ENCODE results near the gene MAVS.

The MAVS gene

DNA sequence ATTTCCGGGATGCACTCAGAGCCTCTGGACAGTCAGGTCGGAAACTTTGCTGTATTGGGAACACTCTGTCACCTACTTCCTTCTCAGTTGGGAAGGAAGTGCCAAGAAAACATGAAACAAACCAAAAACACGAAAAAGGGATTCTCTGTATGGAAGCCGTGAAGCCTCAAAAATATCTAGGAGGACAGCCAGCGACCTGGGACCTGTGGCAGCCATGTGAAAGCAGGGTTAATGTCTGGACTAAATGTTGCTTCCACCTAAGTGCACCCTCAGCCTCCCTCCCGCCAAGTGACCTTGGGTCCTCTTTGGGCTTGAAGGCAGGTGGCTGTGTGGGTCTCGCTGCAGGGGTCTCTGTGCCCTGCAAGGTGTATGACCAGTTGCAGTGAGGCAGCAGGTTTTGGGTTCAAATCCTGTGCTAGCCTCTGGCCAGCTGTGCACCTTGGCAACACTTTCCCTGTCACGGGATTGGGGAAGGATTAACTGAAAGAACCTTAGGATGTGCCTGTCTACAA, 851 bp downstream of the MAVS start:
- no peak for FAIRE-seq
- no peak for DNase-seq (ENCODE audit: insufficient read length, low spot score)

- DNase-seq (ENCODE audit: insufficient read length, low spot score) (no peak), FAIRE-seq (no peak)
These were observed 1.9 kb downstream of the MAVS start for GRCh38 chr20:3848565-3848964.

GRCh38 chr20:3854462-3854871, 7.8 kb downstream of the MAVS start:
- DNase-seq (ENCODE audit: insufficient read length, low spot score) (no peak), FAIRE-seq (no peak)

GRCh38 chr20:3857405-3857804, 10.8 kb downstream of the MAVS start:
- FAIRE-seq, result no peak
- no peak for DNase-seq (ENCODE audit: insufficient read length, low spot score)

GRCh38 chr20:3858689-3859088, 12.1 kb downstream of the MAVS start:
- FAIRE-seq (no peak), DNase-seq (ENCODE audit: insufficient read length, low spot score) (no peak)

DNA sequence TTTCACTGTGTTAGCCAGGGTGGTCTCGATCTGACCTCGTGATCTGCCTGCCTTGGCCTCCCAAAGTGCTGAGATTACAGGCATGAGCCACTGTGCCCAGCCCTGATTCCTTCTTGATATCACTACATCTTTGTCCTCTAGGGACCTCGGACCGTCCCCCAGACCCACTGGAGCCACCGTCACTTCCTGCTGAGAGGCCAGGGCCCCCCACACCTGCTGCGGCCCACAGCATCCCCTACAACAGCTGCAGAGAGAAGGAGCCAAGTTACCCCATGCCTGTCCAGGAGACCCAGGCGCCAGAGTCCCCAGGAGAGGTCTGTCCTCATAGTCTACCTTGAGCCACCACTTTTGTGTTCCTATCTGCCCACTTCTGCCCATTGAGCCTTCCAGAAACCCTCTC, 14.6 kb downstream of the MAVS start:
- DNase-seq (ENCODE audit: insufficient read length, low spot score) (no peak), FAIRE-seq (no peak)

DNA sequence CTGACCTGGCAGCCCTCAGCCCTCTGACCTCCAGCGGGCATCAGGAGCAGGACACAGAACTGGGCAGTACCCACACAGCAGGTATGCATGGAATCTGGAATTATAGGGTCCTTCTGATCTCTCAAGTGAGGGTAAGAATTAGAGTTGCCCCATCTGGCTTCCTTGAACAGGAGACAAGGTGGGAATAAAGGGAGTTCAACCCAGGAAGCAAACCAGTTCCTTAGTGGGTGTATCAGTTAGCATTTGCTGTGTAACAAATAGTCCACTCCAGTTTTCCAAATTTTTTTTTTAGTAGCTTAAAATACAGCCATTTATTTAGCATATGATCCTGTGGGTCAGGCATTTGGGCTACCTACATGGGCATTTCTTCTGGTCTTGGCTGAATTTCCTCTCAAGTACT, 15.7 kb downstream of the MAVS start:
- no peak for FAIRE-seq
- no peak for DNase-seq (ENCODE audit: insufficient read length, low spot score)

DNA sequence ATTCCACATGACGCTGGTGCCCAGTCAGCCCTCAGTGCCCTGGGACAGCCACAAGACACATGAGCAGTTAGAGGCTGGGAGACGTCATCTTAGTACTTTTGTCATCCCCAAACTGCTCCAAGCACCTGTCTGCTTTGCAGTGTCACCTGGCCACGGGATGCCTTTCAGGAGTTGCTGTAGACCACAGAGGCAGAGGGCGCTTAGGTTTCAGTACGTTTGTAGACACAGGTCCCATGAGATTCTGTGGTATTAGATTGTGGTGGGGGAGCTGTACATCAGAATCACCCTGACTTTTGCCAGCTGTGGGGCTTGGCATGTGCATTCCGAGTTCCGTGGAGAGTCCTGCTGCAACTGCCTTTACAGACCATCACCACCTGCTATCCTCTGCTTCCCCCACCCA, 16.7 kb downstream of the MAVS start:
- DNase-seq (ENCODE audit: insufficient read length, low spot score) (no peak), FAIRE-seq (no peak)

- no peak for FAIRE-seq
- DNase-seq (ENCODE audit: insufficient read length, low spot score), result no peak
These were observed 17.9 kb downstream of the MAVS start for GRCh38 chr20:3864518-3864917.

DNA sequence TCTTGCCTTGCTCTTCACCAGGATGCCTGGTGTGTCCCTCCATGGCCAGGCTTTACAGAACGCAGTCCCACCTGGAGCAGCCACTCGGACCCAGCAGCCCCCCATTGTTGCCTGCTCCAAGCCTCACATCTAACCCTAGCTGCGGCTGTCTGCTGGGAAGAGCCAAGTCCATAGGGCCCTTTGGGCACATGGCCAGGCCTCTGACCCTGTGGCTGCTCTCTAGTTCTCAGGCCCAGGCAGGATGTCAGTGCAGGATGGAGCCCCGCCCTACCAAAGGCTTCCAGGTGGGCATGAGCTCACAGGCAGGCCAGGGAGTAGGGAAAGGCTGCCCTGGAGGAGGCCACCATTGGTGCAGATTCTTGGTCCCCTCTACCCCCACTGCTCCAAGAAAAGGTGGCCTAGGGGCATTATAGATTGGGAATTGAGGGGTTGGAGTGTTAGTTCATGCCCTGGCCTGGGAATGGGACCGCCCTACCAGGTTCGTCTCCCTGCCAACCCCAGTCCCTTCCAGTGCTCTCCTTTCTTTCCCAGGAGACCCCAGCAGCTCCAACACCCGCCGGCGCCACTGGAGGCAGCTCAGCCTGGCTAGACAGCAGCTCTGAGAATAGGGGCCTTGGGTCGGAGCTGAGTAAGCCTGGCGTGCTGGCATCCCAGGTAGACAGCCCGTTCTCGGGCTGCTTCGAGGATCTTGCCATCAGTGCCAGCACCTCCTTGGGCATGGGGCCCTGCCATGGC, 18.7 kb downstream of the MAVS start:
- DNase-seq (ENCODE audit: insufficient read length, low spot score) (no peak), FAIRE-seq (no peak)

DNA sequence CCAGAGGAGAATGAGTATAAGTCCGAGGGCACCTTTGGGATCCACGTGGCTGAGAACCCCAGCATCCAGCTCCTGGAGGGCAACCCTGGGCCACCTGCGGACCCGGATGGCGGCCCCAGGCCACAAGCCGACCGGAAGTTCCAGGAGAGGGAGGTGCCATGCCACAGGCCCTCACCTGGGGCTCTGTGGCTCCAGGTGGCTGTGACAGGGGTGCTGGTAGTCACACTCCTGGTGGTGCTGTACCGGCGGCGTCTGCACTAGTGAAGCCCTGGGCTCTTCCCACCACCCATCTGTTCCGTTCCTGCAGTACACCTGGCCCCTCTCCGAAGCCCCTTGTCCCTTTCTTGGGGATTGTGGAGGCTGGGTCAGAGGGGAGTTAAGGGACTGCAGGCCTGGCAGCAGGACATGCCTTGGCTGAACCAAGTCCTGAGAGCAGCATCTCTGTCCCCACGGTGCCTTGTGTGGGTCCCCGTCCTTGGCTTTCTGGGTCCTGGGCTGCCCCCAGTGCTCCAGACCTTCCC, 19.3 kb downstream of the MAVS start:
- DNase-seq (ENCODE audit: insufficient read length, low spot score) (no peak), FAIRE-seq (no peak)

DNA sequence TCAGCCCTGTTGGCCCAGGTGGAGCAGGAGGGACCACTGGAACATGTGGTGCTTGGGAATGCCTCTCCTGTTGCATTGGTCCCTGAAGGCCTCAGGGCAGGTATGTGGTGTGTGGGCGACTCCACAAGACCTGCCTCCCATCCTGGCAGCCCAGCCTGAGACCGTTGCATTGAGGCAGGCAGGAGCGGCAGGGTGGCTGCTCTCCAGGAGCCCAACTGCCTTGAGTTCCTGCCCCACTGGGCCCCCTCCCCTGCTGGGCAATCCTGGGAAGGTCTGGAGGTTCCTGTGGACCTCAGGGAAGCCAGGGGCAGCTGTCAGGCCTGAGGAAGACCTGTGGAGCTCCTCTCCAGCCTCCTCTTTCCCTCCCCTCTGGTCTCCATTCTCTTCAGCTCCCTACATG, 19.8 kb downstream of the MAVS start:
- FAIRE-seq (no peak), DNase-seq (ENCODE audit: insufficient read length, low spot score) (no peak)

DNA sequence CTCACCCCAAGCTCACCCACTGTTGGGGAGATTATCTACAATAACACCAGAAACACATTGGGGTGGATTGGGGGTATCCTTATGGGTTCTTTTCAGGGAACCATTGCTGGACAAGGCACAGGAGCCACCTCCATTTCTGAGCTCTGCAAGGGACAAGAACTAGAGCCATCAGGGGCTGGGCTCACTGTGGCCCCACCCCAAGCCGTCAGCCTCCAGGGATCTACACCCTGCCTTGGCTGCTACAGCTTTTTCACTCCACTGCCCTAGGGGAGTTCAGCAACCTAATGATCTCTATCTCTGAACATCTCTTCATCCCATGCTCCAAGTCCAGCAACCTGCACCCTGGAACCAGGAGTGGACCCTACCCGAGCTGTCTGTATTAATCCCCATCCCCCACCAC, 21.2 kb downstream of the MAVS start:
- no peak for FAIRE-seq
- no peak for DNase-seq (ENCODE audit: insufficient read length, low spot score)

DNA sequence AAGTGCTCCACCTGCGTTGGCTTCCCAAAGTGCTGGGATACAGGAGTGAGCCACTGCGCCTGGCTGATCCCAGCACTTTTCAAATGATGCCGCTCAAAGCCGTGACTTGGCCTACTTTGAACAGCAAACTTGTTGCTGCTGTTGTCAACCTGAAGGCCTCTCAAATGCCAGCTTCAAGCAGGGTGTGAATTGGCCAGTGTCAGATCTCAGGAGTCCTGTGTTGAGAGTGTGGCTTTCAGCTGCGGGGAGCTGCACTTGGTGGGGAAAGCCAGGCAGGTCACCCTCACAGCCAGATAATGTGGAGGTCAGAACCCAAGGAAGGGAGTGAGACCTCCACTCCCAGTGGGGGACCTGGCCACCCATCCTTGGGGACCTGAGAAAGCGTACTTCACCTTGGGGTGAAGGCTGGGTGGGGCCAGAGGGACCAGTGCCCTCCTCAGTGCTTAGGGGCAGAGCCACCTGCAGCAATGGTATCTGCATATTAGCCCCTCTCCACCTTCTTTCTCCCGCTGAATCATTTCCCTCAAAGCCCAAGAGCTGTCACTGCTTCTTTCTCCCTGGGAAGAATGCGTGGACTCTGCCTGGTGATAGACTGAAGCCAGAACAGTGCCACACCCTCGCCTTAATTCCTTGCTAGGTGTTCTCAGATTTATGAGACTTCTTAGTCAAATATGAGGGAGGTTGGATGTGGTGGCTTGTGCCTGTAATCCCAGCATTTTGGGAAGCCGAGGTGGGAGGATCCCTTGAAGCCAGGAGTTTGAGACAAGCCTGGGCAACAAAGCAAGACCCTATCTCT, 23.4 kb downstream of the MAVS start:
- DNase-seq (ENCODE audit: insufficient read length, low spot score), result no peak
- no peak for FAIRE-seq

DNA sequence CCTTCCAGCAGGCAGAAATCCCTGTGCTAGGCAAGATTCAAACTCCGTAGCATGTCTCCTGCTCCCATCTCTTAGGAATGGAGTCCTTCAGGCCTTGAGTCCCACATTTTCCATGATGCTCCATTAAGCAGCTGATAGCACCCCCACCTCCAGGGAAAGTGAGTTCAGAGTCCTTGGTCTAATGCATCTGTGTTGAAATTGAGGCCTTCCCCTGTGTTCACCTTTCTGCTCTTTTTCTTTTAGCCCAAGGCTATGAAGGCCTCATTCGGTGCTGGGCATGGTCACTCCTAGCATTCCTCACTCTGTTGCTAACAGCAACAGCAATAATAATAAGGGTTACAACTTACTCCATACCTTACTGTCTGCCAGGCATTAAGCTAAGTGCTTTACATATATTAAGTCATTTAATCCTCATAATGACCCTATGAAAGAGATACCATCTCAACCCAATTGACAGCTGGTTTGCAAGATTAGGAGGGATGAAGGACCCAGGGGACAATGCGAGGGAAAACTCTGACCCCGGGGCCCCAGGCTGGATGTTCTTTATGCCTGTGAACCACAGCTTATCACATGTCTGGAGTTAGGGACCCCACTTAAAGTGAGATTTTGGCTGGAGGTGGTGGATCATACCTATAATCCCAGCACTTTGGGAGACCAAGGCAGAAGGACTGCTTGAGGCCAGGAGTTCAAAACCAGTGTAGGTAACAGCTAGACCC, 25.1 kb downstream of the MAVS start:
- FAIRE-seq (no peak), DNase-seq (ENCODE audit: insufficient read length, low spot score) (no peak)

DNA sequence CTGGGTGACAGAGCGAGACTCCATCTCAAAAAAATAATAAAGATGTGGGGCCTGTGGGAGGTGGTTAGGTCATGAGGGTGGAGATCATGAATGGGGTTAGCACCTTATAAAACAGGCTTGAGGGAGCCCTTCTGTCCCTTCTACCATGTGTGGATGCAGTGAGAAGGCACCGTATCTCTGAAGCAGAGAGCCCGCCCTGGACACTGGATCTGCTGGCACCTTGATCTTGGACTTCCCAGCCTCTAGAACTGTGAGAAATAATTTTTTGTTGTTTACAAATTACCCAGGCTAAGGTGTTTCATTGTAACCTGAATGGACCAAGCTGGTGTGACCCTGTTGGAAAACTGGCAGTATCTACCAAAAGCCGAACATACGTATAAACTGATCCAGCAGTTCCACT, 26.9 kb downstream of the MAVS start:
- FAIRE-seq (no peak), DNase-seq (ENCODE audit: insufficient read length, low spot score) (no peak)

DNA sequence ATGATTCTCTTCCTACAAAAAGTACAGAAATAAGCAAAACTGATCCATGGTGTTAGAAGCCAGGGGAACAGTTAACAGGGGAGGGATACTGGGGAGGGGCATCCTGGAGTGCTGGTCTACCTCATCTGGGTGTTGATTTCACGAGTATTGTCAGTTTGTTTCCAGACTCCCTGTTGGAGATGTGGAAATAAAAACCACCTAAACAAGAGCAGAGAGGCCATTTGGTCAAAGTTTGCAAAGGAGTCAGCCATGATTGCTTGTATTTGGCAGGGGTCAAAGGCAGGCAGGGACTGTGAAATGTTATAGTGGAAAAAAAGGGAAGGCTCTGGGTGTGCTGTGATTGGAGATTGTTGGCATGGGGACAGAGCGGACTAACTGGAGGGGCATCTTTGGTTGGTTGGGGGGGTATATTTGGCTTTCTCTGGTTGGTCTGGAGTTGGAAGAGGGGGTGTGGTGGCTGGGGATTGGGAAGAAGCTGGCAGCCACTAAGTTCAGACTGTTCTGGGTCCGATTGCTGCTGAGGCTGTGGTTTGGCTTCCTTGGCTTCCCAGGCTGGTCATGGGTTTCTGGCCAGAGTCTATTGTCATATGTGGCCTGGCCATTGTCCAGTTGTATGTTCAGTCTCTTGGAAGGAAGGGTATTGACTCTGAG, 27.7 kb downstream of the MAVS start:
- DNase-seq (ENCODE audit: insufficient read length, low spot score) (no peak), FAIRE-seq (no peak)

GRCh38 chr20:3875378-3875974, 28.8 kb downstream of the MAVS start:
- DNase-seq (ENCODE audit: insufficient read length, low spot score) (no peak), FAIRE-seq (no peak)

DNA sequence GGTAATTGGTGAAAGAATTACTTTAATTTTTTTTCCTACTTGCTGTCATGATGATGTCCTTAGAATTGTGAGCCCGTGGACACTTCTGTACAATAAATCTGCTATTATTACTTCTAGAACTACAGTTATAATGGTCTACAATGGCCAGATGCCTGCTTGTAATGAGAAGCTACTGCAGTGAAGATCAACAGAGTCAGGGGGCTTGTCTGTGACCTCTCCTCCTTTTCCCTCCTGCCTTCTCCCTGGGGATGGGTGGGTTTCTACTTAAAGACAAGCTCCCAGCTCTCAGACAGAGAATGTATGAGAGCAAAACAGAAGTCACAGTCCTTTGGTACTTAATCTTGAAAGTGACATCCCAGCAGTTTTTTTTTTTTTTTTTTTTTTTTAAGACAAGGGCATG, 29.4 kb downstream of the MAVS start:
- no peak for FAIRE-seq

GRCh38 chr20:3876676-3877075, 30.0 kb downstream of the MAVS start:
- FAIRE-seq (no peak), DNase-seq (ENCODE audit: insufficient read length, low spot score) (no peak)

More for the DNA sequence above, 29.4 kb downstream of the MAVS start:
- DNase-seq (ENCODE audit: insufficient read length, low spot score), result no peak

Measured in GM19239 (cell line).